Heart right ventricle (tissue), 16 donors: ENCODE measurements around the gene TSPAN18. TPM values are rescaled to one million over a fixed set of nuclear protein-coding genes. Genes with fewer than 3 reads are reported as not detected.

Source experiments
- ATAC-seq, 8 donors: fragments of 200-7000 bp; cut with Tn5 transposase; one replicate each; pipeline ENCODE4 v1.9.1; 2020; ENCODE audit warnings: mild to moderate bottlenecking in 8 of 8, moderate library complexity in 8 of 8, moderate number of reproducible peaks in 1 of 8
- DNase-seq, 2 donors: peaks; one replicate each; pipeline ENCODE4 v3.0.0-alpha.2; 2020
- H3K27ac ChIP-seq, 10 donors: fragments of 200-600 bp; sonication (generic) in 2 of 10; one replicate each; pipeline versions ENCODE4 v1.5.0 to v1.8.0; 2020 to 2022; ENCODE audit warnings: mild to moderate bottlenecking in 3 of 10
- H3K27me3 ChIP-seq, 7 donors: fragments of 200-600 bp; one replicate each; pipeline ENCODE4 v1.8.0; 2021 to 2022; ENCODE audit warnings: mild to moderate bottlenecking in 2 of 7
- H3K36me3 ChIP-seq, 9 donors: fragments of 200-600 bp; sonication (generic) in 1 of 9; one replicate each; pipeline versions ENCODE4 v1.5.0 to v1.8.0; 2020 to 2022; ENCODE audit warnings: mild to moderate bottlenecking in 2 of 9
- H3K4me1 ChIP-seq, 9 donors: fragments of 200-600 bp; sonication (generic) in 1 of 9; one replicate each; pipeline versions ENCODE4 v1.5.0 to v1.8.0; 2020 to 2022; ENCODE audit warnings: mild to moderate bottlenecking in 4 of 9
- H3K4me3 ChIP-seq, 10 donors: fragments of 200-600 bp; sonication (generic) in 2 of 10; one replicate each; pipeline versions ENCODE4 v1.5.0 to v1.8.0; 2020 to 2022; ENCODE audit warnings: mild to moderate bottlenecking in 7 of 10, moderate library complexity in 2 of 10
- H3K9me3 ChIP-seq, 11 donors: fragments of 200-600 bp in 10 of 11; sonication (generic) in 2 of 11; one replicate each; pipeline versions ENCODE4 v1.5.0 to v1.8.0; 2013 to 2022; ENCODE audit warnings: mild to moderate bottlenecking in 2 of 11, control low read depth in 1 of 11, moderate library complexity in 1 of 11
- CTCF ChIP-seq, 9 donors: fragments of 200-600 bp; sonication (generic) in 2 of 9; IDR thresholded peaks; one replicate each; pipeline versions ENCODE4 v1.5.0 to v1.8.0; 2021 to 2022; ENCODE audit warnings: antibody characterized with exemption in 9 of 9, mild to moderate bottlenecking in 5 of 9, moderate library complexity in 1 of 9
- WGBS, 2 donors: extraction: QIAGEN DNeasy Blood & Tissue Kit; methylation state at CpG; one replicate each; pipeline ENCODE4 v1.1.7; 2013; ENCODE audit warnings: inconsistent platforms in 1 of 2; 5-methylcytosine and 5-hydroxymethylcytosine counted together
- intact Hi-C, 10 donors: fragments of 100-400 bp; cut with DNase I; formaldehyde crosslinking; loops; one replicate each; pipeline versions ENCODE4 v1.11.1 to v1.14.2; 2022
- polyA plus RNA-seq, 2 donors: library from polyadenylated mRNA; stranded (reverse); fragments of 200-250 nt; gene quantifications; one replicate each; pipeline ENCODE4 v1.2.3, GENCODE V29; 2013
- total RNA-seq, 10 donors: library from RNA; stranded (reverse); fragmentation: NEBNext Ultra II Directional in 3 of 10; extraction: Animal tissue kit (Norgen Biotek cat#: 25700) in 3 of 10; gene quantifications; one replicate each; pipeline versions ENCODE4 v1.2.1 to v1.2.4, GENCODE V29; 2021 to 2023
- donor health status: Arrhythmogenic right ventricular cardiomyopathy.
- donor health status: ischemic (EF 13 %, LVEDD 7.1; RV severe dilation, severe dysfunction).
- donor health status: healthy with polysubstance abuse.
- donor health status: DM: no; HTN: yes; CAD: no.
- donor health status: DM: no; HTN: no; CAD: no.
- donor health status: ischemic (EF 25% LVEDD 6.9; RV normal size, moderate dysfunction).
- donor health status: ischemic (EF 25% LVEDD 5.7; RV mildly dilated, moderate dysfunction).
- donor health status: healthy.
- donor health status: DM: yes; HTN: yes; CAD: no.
- donor health status: Ischemic cardiomyopathy.
- donor health status: ischemic (EF 35%, LVEDD 5.7; RV mildly dilated, moderate dysfunction).
- donor health status: nonischemic (EF 11% LVEDD 7.7; RV severe dilation, severe dysfunction).
- donor health status: DM: yes; HTN: yes; CAD: no.
- donor health status: PGD.
- donor health status: ischemic (EF 29% LVEDD 5.4; RV normal size, mild dysfunction).
- donor health status: nonischemic (EF 23%, LVEDD 6.1; RV moderate dilation, normal function).

TSPAN18 gene
- total and polyA plus RNA-seq, 12 donors, result 37.7 to 140 (median 92.9) TPM

GRCh38 chr11:44853666-44854065 lies 126.9 kb downstream of the TSPAN18 start:
- WGBS, 2 donors, result 72 to 75% methylated on average over 9 of the region's 9 CpGs
- no peaks in the 10 kb centered on the region for H3K27me3 ChIP-seq
- H3K9me3 ChIP-seq, result no peaks in the 10 kb centered on the region
- no peak for TF ChIP-seq CTCF (IDR thresholded peaks at IDR 0.05)
- peak overlapping the region in 2 of 10 donors; percentile 6 to 7 for H3K27ac ChIP-seq
- H3K4me1 ChIP-seq, result peaks cover 13 to 85% (median 54%) of the 10 kb centered on the region in 9 donors
- intact Hi-C loops, result no loop called here
- ATAC-seq (no peak), DNase-seq (no peak)
- no peaks in the 10 kb centered on the region for H3K36me3 ChIP-seq
- H3K4me3 ChIP-seq, result no peak overlapping the region

- no peak for DNase-seq
- H3K4me1 ChIP-seq, result peaks cover 13 to 84% (median 56%) of the 10 kb centered on the region in 9 donors
- H3K27me3 ChIP-seq, result no peaks in the 10 kb centered on the region
- H3K9me3 ChIP-seq, result no peaks in the 10 kb centered on the region
- H3K4me3 ChIP-seq, result no peak overlapping the region
- TF ChIP-seq CTCF (IDR thresholded peaks at IDR 0.05), result no peak
- H3K36me3 ChIP-seq, result no peaks in the 10 kb centered on the region
- WGBS, 2 donors, result 44 to 55% methylated on average over 5 of the region's 5 CpGs
- ATAC-seq, result peak in 3 of 8 donors; percentile 23 to 41 (median 26)
- H3K27ac ChIP-seq, result peak overlapping the region in 5 of 10 donors; percentile 19 to 48 (median 37)
- intact Hi-C loops, result no loop called here
Measured at GRCh38 chr11:44854086-44854485, 127.3 kb downstream of the TSPAN18 start.

- WGBS, 2 donors, result 81 to 84% methylated on average over 5 of the region's 5 CpGs
- no peaks in the 10 kb centered on the region for H3K9me3 ChIP-seq
- H3K4me1 ChIP-seq, result peaks cover 7 to 76% (median 48%) of the 10 kb centered on the region in 9 donors
- H3K4me3 ChIP-seq, result no peak overlapping the region
- peak overlapping the region in 5 of 10 donors; percentile 19 to 48 (median 37) for H3K27ac ChIP-seq
- H3K36me3 ChIP-seq, result peaks cover 0 to 4% (median 0%) of the 10 kb centered on the region in 9 donors
- DNase-seq, result no peak
- intact Hi-C loops, result no loop called here
- no peak for TF ChIP-seq CTCF (IDR thresholded peaks at IDR 0.05)
- no peaks in the 10 kb centered on the region for H3K27me3 ChIP-seq
- ATAC-seq, result no peak
Measured at GRCh38 chr11:44854741-44855492, 128.2 kb downstream of the TSPAN18 start.

- H3K27ac ChIP-seq, result peak overlapping the region in 2 of 10 donors; percentile 1 to 37
- peaks cover 7 to 70% (median 45%) of the 10 kb centered on the region in 9 donors for H3K4me1 ChIP-seq
- no peak overlapping the region for H3K4me3 ChIP-seq
- no peak for TF ChIP-seq CTCF (IDR thresholded peaks at IDR 0.05)
- no peaks in the 10 kb centered on the region for H3K27me3 ChIP-seq
- ATAC-seq, result no peak
- H3K9me3 ChIP-seq, result no peaks in the 10 kb centered on the region
- DNase-seq, result no peak
- intact Hi-C loops, result no loop called here
- peaks cover 0 to 9% (median 4%) of the 10 kb centered on the region in 9 donors for H3K36me3 ChIP-seq
Measured at GRCh38 chr11:44855493-44855849, 128.7 kb downstream of the TSPAN18 start.
